ENCODE results near the gene TRPM2. TPM values are rescaled to one million over a fixed set of nuclear protein-coding genes. Genes with fewer than 3 reads are reported as not detected.
A peak's percentile ranks its signal among the peaks of the same experiment; 100 is the strongest.

The TRPM2 gene
- total and polyA plus RNA-seq, 2 donors (not counting 1 experiment from before 2014, with no cell fraction given): not detected

DNA sequence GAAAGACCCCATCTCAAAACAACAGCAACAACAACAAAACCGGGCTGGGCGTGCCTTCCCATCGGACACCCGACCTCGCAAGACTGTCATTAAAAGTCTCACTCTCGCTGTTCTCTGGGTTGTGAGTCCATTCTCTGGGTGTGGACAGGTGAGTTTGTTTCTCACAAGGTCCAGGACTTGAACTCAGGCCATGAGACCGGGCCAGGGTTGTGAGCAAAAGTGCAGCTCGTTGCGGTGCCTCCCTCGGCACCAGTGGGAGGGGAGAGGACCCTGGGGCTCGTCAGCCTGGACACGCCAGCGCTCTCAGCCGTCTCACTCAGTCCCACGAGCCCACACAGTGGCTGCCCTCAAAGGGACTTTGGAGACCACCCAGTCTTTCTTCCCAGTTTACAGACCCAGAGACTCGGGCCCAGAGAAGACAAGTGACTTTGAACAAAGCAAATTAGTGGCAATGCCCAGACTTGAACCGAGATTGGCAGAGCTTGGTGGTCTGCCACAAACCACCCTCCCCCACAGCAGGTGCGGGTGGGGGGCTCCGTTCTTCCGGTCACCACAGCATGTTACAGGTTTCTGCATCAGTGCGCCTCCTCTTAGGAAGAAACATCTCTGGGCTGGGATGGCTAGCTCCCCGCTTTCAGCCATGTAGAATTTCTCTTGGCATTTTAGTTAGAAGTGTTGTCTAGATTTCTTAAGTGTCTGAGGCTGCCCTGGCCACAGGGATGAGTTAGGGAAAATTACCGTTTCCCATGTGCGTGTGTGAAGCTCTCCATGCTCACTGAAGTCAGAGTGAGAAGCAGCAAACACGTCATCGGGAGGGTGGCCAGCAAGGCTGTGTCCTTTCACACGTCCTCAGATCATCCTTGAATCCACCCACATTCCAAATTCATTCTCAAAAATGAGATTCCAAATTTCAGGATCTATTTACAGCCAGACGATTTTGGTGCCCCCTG is 130.1 kb downstream of the TRPM2 start:
- TF ChIP-seq, protein P1, sequence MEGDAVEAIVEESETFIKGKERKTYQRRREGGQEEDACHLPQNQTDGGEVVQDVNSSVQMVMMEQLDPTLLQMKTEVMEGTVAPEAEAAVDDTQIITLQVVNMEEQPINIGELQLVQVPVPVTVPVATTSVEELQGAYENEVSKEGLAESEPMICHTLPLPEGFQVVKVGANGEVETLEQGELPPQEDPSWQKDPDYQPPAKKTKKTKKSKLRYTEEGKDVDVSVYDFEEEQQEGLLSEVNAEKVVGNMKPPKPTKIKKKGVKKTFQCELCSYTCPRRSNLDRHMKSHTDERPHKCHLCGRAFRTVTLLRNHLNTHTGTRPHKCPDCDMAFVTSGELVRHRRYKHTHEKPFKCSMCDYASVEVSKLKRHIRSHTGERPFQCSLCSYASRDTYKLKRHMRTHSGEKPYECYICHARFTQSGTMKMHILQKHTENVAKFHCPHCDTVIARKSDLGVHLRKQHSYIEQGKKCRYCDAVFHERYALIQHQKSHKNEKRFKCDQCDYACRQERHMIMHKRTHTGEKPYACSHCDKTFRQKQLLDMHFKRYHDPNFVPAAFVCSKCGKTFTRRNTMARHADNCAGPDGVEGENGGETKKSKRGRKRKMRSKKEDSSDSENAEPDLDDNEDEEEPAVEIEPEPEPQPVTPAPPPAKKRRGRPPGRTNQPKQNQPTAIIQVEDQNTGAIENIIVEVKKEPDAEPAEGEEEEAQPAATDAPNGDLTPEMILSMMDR (conservative IDR thresholded peaks at IDR 0.05 in 1 of 2, IDR thresholded peaks at IDR 0.05 in 1 of 2; ENCODE audit: low read depth in 1 of 2, low read length in 2 of 2): no peak
- TF ChIP-seq EZH2 (IDR thresholded peaks at IDR 0.05; ENCODE audit: low read length, missing control alignments): no peak
- no peaks in the 10 kb centered on the region for H3K36me3 ChIP-seq (ENCODE audit: control insufficient read depth, insufficient read depth, low read length)
- H3K79me2 ChIP-seq (ENCODE audit: control insufficient read depth, insufficient read depth, low read length): no peaks in the 10 kb centered on the region
- no peak overlapping the region for H3K27ac ChIP-seq (ENCODE audit: insufficient read depth, low read length)
- H3K4me3 ChIP-seq (replicated peaks in 1 of 4; ENCODE audit: control extremely low read depth in 1 of 4, insufficient read depth in 1 of 4, low read depth in 3 of 4, low read length in 4 of 4): no peak overlapping the region
- H3K27me3 ChIP-seq (ENCODE audit: control insufficient read depth, insufficient read depth, low read length): no peaks in the 10 kb centered on the region
- H3K4me2 ChIP-seq (ENCODE audit: extremely low read depth, insufficient read depth, low read length): no peak overlapping the region
- no peaks in the 10 kb centered on the region for H4K20me1 ChIP-seq (ENCODE audit: control insufficient read depth, extremely low read depth, insufficient read depth, low read length)
- H2AFZ ChIP-seq (ENCODE audit: low read length): no peak overlapping the region
- no peak overlapping the region for H3K9ac ChIP-seq (ENCODE audit: insufficient read depth, low read length)
- no peak for DNase-seq (ENCODE audit: low read depth in 2 of 2)
- H3K9me3 ChIP-seq (ENCODE audit: control insufficient read depth, insufficient read depth, low read depth, low read length): no peaks in the 10 kb centered on the region
- no peaks in the 10 kb centered on the region for H3K4me1 ChIP-seq (ENCODE audit: control insufficient read depth, extremely low read depth, insufficient read depth, low read length)

DNA sequence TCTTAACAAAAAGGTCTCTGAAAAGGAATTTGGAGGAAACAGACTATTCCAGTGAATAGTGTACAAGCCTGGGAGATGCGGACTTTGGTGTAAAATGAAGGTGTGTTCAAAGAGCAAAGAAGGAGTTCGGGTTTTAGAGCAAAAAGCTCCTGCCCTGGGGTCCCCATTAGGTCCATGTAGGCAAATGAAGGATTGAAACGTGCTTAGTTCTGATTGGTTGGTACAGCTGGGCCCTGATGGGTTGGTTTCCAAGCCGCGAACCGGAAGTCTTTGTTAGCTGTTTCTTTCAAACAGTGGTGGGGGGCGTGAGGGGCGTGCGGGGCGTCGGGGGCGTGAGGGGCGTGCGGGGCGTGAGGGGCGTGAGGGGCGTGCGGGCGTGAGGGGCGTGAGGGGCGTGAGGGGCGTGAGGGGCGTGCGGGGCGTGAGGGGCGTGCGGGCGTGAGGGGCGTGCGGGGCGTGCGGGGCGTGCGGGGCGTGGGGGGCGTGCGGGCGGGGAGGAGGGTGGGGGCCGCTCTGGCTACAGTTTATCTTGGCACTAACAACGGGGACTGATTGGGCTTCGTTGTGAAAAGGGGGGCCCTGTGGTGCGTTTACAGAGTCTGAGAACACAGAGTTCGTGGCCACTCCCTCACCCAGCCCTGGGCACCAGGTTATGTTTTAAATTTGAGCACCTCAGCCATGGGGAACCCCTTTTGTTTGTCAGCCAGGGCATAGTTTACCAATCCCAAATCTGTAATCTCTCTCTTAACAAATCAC is 131.3 kb downstream of the TRPM2 start:
- Histone ChIP-seq H4K20me1 (ENCODE audit: control insufficient read depth, extremely low read depth, insufficient read depth, low read length) (no peaks in the 10 kb centered on the region), H3K79me2 (ENCODE audit: control insufficient read depth, insufficient read depth, low read length) (no peaks in the 10 kb centered on the region), H3K27me3 (ENCODE audit: control insufficient read depth, insufficient read depth, low read length) (no peaks in the 10 kb centered on the region), H3K9ac (ENCODE audit: insufficient read depth, low read length) (no peak overlapping the region), H3K4me2 (ENCODE audit: extremely low read depth, insufficient read depth, low read length) (no peak overlapping the region), H3K36me3 (ENCODE audit: control insufficient read depth, insufficient read depth, low read length) (no peaks in the 10 kb centered on the region), H3K9me3 (ENCODE audit: control insufficient read depth, insufficient read depth, low read depth, low read length) (no peaks in the 10 kb centered on the region), H3K4me3 (replicated peaks in 1 of 4; ENCODE audit: control extremely low read depth in 1 of 4, insufficient read depth in 1 of 4, low read depth in 3 of 4, low read length in 4 of 4) (no peak overlapping the region), H2AFZ (ENCODE audit: low read length) (no peak overlapping the region), H3K27ac (ENCODE audit: insufficient read depth, low read length) (no peak overlapping the region), H3K4me1 (ENCODE audit: control insufficient read depth, extremely low read depth, insufficient read depth, low read length) (no peaks in the 10 kb centered on the region)
- no peak for TF ChIP-seq EZH2 (IDR thresholded peaks at IDR 0.05; ENCODE audit: low read length, missing control alignments)
- TF ChIP-seq, protein P1 (conservative IDR thresholded peaks at IDR 0.05 in 1 of 2, IDR thresholded peaks at IDR 0.05 in 1 of 2; ENCODE audit: low read depth in 1 of 2, low read length in 2 of 2): no peak
- DNase-seq (ENCODE audit: low read depth in 2 of 2): no peak

DNA sequence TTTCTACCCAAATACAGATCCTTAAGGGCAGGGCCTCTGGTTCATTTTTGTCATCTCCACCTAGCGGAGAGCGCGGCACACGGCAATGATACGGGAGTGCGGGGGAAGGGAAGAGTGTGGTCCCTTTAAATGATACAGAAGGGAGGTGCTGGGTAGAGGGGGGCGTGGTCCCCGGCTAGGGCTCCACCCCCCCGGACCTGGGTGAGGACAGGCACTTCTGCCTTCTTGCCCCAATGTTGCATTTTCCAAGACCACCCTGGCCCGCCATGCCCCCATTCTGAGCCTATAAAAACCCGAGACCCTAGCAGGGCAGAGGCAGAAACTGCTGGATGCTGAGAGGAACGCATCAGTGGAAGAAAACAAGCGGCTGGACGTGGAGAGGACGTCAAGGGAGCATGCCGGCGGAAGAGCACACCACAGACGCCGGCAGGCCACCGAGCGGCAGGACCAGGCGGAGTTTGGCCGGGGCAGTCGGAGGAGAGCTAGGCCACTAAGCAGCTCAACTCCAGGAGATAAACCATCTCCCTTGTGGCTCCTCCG is 131.9 kb downstream of the TRPM2 start:
- H3K4me2 ChIP-seq (ENCODE audit: extremely low read depth, insufficient read depth, low read length): no peak overlapping the region
- H3K36me3 ChIP-seq (ENCODE audit: control insufficient read depth, insufficient read depth, low read length): no peaks in the 10 kb centered on the region
- no peaks in the 10 kb centered on the region for H3K79me2 ChIP-seq (ENCODE audit: control insufficient read depth, insufficient read depth, low read length)
- peak overlapping the region in 1 of 4 experiments; percentile 30 for H3K4me3 ChIP-seq (replicated peaks in 1 of 4; ENCODE audit: control extremely low read depth in 1 of 4, insufficient read depth in 1 of 4, low read depth in 3 of 4, low read length in 4 of 4)
- no peaks in the 10 kb centered on the region for H3K27me3 ChIP-seq (ENCODE audit: control insufficient read depth, insufficient read depth, low read length)
- H4K20me1 ChIP-seq (ENCODE audit: control insufficient read depth, extremely low read depth, insufficient read depth, low read length): no peaks in the 10 kb centered on the region
- no peaks in the 10 kb centered on the region for H3K9me3 ChIP-seq (ENCODE audit: control insufficient read depth, insufficient read depth, low read depth, low read length)
- TF ChIP-seq, protein P1 (conservative IDR thresholded peaks at IDR 0.05 in 1 of 2, IDR thresholded peaks at IDR 0.05 in 1 of 2; ENCODE audit: low read depth in 1 of 2, low read length in 2 of 2): peak in 1 of 2 donors; percentile 14
- TF ChIP-seq EZH2 (IDR thresholded peaks at IDR 0.05; ENCODE audit: low read length, missing control alignments): no peak
- DNase-seq (ENCODE audit: low read depth in 2 of 2): peak in 1 of 2 donors; percentile 17
- no peak overlapping the region for H2AFZ ChIP-seq (ENCODE audit: low read length)
- no peak overlapping the region for H3K9ac ChIP-seq (ENCODE audit: insufficient read depth, low read length)
- H3K27ac ChIP-seq (ENCODE audit: insufficient read depth, low read length): no peak overlapping the region
- no peaks in the 10 kb centered on the region for H3K4me1 ChIP-seq (ENCODE audit: control insufficient read depth, extremely low read depth, insufficient read depth, low read length)
